ENCODE results near the gene VPS13D. TPM values are rescaled to one million over a fixed set of nuclear protein-coding genes. Genes with fewer than 3 reads are reported as not detected.

The VPS13D gene
- total RNA-seq, 2 experiments from 2014 or later: 32.5 to 39.9 TPM

DNA sequence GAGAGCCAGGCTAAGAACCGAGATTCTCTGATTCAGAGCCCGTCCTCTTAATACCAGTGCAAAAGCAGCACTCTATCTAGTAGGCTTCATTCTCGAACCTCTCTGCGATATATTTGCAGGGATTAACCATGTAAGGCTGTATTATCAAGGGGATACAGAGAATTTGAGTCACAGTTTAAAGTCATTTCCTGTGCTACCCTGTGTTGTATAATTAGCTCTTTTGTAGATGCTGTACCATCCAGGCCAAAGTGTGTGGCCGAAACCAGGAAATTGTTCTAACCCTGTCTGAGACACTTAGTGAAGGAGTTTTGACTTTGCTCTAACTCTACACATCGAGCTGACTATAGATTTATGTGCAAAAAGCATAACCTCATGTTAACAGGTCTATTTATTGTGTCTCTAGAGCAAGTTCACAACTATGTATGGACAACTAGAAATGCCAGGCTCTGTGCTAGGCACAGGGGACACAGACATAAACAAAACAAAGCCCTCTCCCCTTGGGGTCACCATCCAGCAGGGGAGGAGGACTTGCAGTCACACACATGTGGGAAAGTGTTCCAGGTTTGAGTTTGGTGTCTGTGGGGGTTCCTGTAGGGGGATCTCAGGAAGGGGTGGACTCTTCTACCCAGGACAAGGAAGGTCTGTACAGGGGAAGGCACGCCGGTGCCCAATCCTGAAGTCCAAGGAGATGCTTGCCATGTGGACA, 206.0 kb downstream of the VPS13D start:
- H3K36me3 Mint-ChIP-seq (ENCODE audit: low read depth): peaks cover 49% of the 10 kb centered on the region

GRCh38 chr1:12436345-12436658, 206.5 kb downstream of the VPS13D start:
- peak overlapping the region; percentile 89 for H3K27ac Mint-ChIP-seq
- H3K4me3 Mint-ChIP-seq: peak overlapping the region; percentile 56
- CTCF ChIA-PET: interaction anchor here (0.9 to 9.6 kb wide), 9 partner anchors 14 to 312 kb away, joined by 3 to 108 read pairs (median 3); no protein-coding TSS in a partner anchor
- ATAC-seq: peak; percentile 3
- H3K27me3 Mint-ChIP-seq (ENCODE audit: low read depth): no peaks in the 10 kb centered on the region
- peaks cover 93% of the 10 kb centered on the region for H3K4me1 Mint-ChIP-seq (ENCODE audit: low read depth)
- H3K36me3 Mint-ChIP-seq (ENCODE audit: low read depth): peaks cover 51% of the 10 kb centered on the region
- H3K9me3 Mint-ChIP-seq (ENCODE audit: insufficient read depth): no peaks in the 10 kb centered on the region
- no peak for DNase-seq
- POLR2A ChIA-PET: interaction anchor here (0.5 to 5.3 kb wide), 12 partner anchors 10 to 221 kb away, joined by 3 to 55 read pairs (median 6); partner anchors contain the start of gene DHRS3

More for the DNA sequence above, 206.0 kb downstream of the VPS13D start:
- H3K9me3 Mint-ChIP-seq (ENCODE audit: insufficient read depth): no peaks in the 10 kb centered on the region
- ChIA-PET CTCF (interaction anchor here (0.9 to 9.6 kb wide), 12 partner anchors 15 to 311 kb away, joined by 3 to 108 read pairs (median 4); no protein-coding TSS in a partner anchor), POLR2A (interaction anchor here (0.5 to 5.3 kb wide), 15 partner anchors 10 to 221 kb away, joined by 3 to 55 read pairs (median 5); partner anchors contain the start of gene DHRS3)
- peak overlapping the region; percentile 89 for H3K27ac Mint-ChIP-seq
- peak overlapping the region; percentile 56 for H3K4me3 Mint-ChIP-seq
- H3K4me1 Mint-ChIP-seq (ENCODE audit: low read depth): peaks cover 94% of the 10 kb centered on the region
- DNase-seq: peak; percentile 77
- ATAC-seq: peak; percentile 68
- H3K27me3 Mint-ChIP-seq (ENCODE audit: low read depth): no peaks in the 10 kb centered on the region

DNA sequence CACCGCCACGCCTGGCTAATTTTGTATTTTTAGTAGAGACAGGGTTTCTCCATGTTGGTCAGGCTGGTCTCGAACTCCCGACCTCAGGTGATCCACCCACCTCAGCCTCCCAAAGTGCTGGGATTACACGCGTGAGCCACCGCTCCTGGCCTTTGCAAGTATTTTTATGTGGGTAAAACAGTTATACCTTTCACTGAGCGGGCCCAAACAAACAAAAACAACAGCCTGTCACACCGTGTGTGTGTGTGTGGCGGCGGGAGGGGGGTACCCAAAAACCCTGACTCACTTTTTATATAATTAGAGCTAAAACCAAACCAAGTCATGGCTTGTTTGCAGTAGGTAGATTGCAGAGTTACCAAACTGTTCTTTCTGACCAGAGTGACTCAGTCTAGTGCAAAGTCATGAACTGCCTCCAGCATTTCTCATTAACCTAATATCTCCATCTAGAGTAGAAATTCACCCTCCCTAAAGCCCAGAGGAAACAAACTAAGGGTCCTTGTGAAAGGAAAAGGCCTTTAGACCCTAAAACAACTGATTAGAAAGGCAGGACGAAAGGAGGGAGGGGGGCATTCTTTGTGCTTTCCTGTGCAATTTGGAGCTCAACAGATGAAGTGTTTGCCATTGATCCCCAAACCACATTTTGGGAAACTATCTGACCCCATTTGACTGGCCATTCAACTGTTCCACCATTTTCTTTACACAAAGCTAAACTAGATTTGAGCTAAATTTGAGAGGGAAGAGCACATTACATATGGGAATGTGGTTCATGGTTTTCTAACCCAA, 207.2 kb downstream of the VPS13D start:
- Mint-ChIP-seq H3K4me1 (ENCODE audit: low read depth) (peaks cover 93% of the 10 kb centered on the region), H3K27ac (peak overlapping the region; percentile 89), H3K9me3 (ENCODE audit: insufficient read depth) (no peaks in the 10 kb centered on the region), H3K27me3 (ENCODE audit: low read depth) (no peaks in the 10 kb centered on the region), H3K36me3 (ENCODE audit: low read depth) (peaks cover 52% of the 10 kb centered on the region), H3K4me3 (no peak overlapping the region)
- ATAC-seq (no peak), DNase-seq (no peak)
- CTCF ChIA-PET: interaction anchor here (0.8 to 9.6 kb wide), 8 partner anchors 13 to 183 kb away, joined by 3 to 108 read pairs (median 8); partner anchors contain the start of gene DHRS3
- POLR2A ChIA-PET: interaction anchor here (0.6 to 5.3 kb wide), 10 partner anchors 12 to 529 kb away, joined by 3 to 55 read pairs (median 12); partner anchors contain the start of gene DHRS3

DNA sequence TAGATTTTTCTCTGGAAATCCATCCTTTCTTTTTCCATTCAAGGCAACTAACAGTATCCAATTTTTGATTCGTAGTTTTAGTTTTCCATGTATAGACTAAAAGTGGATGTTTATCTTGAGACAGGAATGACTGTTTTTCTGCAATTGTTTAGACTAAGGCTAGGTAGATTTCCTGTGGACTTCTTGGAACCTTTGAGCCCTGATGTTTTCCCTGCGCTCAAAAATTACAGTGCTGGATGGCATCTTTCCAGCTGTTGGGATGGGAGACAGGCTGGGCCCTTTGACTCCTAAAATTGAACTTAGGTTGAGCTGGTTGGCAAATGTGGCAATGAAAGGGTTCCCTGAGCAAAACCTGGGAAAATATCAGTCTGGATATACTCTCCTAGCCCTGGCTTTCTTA, 207.8 kb downstream of the VPS13D start:
- ChIA-PET POLR2A (interaction anchor here (0.6 to 5.3 kb wide), 7 partner anchors 11 to 530 kb away, joined by 3 to 55 read pairs (median 11); partner anchors contain the start of gene DHRS3), CTCF (interaction anchor here (0.8 to 9.6 kb wide), 7 partner anchors 13 to 182 kb away, joined by 3 to 108 read pairs (median 8); partner anchors contain the start of gene DHRS3)
- DNase-seq: no peak
- Mint-ChIP-seq H3K27me3 (ENCODE audit: low read depth) (no peaks in the 10 kb centered on the region), H3K36me3 (ENCODE audit: low read depth) (peaks cover 51% of the 10 kb centered on the region), H3K4me3 (peak overlapping the region; percentile 4), H3K27ac (peak overlapping the region; percentile 89), H3K9me3 (ENCODE audit: insufficient read depth) (no peaks in the 10 kb centered on the region), H3K4me1 (ENCODE audit: low read depth) (peaks cover 94% of the 10 kb centered on the region)
- ATAC-seq: no peak

- H3K4me1 Mint-ChIP-seq (ENCODE audit: low read depth): peaks cover 93% of the 10 kb centered on the region
- DNase-seq (peak; percentile 82), ATAC-seq (peak; percentile 62)
- H3K9me3 Mint-ChIP-seq (ENCODE audit: insufficient read depth): peaks cover 3% of the 10 kb centered on the region
- H3K27ac Mint-ChIP-seq: peak overlapping the region; percentile 89
- peaks cover 51% of the 10 kb centered on the region for H3K36me3 Mint-ChIP-seq (ENCODE audit: low read depth)
- ChIA-PET POLR2A (interaction anchor here (0.5 to 5.3 kb wide), 13 partner anchors 10 to 530 kb away, joined by 3 to 55 read pairs (median 5); partner anchors contain the start of gene DHRS3), CTCF (interaction anchor here (0.8 to 9.6 kb wide), 11 partner anchors 12 to 314 kb away, joined by 3 to 108 read pairs (median 5); partner anchors contain the start of gene DHRS3)
- no peaks in the 10 kb centered on the region for H3K27me3 Mint-ChIP-seq (ENCODE audit: low read depth)
- peak overlapping the region; percentile 37 for H3K4me3 Mint-ChIP-seq
Observed at GRCh38 chr1:12438349-12438924, 208.6 kb downstream of the VPS13D start.

- POLR2A ChIA-PET: interaction anchor here (0.5 to 5.3 kb wide), 14 partner anchors 10 to 531 kb away, joined by 3 to 55 read pairs (median 5); partner anchors contain the start of gene DHRS3
- ATAC-seq (no peak), DNase-seq (no peak)
- peak overlapping the region; percentile 37 for H3K4me3 Mint-ChIP-seq
- H3K9me3 Mint-ChIP-seq (ENCODE audit: insufficient read depth): peaks cover 6% of the 10 kb centered on the region
- no peaks in the 10 kb centered on the region for H3K27me3 Mint-ChIP-seq (ENCODE audit: low read depth)
- CTCF ChIA-PET: interaction anchor here (1.0 to 9.6 kb wide), 10 partner anchors 11 to 314 kb away, joined by 3 to 108 read pairs (median 5); no protein-coding TSS in a partner anchor
- H3K27ac Mint-ChIP-seq: peak overlapping the region; percentile 89
- peaks cover 89% of the 10 kb centered on the region for H3K4me1 Mint-ChIP-seq (ENCODE audit: low read depth)
- peaks cover 52% of the 10 kb centered on the region for H3K36me3 Mint-ChIP-seq (ENCODE audit: low read depth)
Observed at GRCh38 chr1:12439073-12439472, 209.2 kb downstream of the VPS13D start.

DNA sequence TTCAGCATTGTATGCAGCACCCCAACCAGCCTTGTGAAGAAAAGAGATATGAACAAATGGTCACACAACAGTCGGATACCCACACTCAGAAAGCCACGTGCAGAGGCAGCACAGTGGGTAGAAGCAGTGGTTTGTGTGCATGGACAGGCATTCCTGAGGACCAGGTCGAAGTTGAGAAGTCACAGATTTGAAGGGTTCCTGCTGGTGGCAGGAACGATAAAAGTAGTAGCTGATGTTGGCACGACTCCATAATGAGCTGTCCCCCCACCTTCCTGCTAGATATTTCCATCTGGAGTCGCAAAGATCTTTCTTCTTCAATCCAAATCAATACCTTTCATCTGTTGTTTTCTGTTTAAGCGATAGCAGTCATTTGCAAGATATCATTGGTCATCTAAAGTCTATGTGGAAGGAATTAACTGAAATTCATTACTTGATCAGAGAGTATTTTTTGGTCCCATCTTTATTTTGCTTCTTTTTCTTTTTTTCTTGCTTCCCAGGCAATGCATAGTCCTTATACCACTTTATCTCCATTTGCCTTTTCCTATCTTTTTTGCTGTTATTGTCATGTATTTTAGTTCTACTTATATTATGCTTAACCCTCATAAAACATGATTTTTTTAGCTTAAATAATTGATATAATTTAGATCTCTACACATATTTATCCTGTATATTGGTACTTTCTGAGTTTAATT, 211.7 kb downstream of the VPS13D start:
- CTCF ChIA-PET: interaction anchor here (0.7 to 9.6 kb wide), 5 partner anchors 9 to 37 kb away, joined by 3 to 108 read pairs (median 3); no protein-coding TSS in a partner anchor
- H3K27ac Mint-ChIP-seq: peak overlapping the region; percentile 9

GRCh38 chr1:12442217-12442616, 212.4 kb downstream of the VPS13D start:
- CTCF ChIA-PET: interaction anchor here (0.7 to 9.6 kb wide), 5 partner anchors 8 to 36 kb away, joined by 3 to 108 read pairs (median 3); no protein-coding TSS in a partner anchor
- no peak for ATAC-seq
- no peaks in the 10 kb centered on the region for H3K27me3 Mint-ChIP-seq (ENCODE audit: low read depth)

More for the DNA sequence above, 211.7 kb downstream of the VPS13D start:
- Mint-ChIP-seq H3K27me3 (ENCODE audit: low read depth) (no peaks in the 10 kb centered on the region), H3K4me3 (no peak overlapping the region), H3K9me3 (ENCODE audit: insufficient read depth) (peaks cover 10% of the 10 kb centered on the region), H3K36me3 (ENCODE audit: low read depth) (peaks cover 69% of the 10 kb centered on the region), H3K4me1 (ENCODE audit: low read depth) (peaks cover 83% of the 10 kb centered on the region)
- POLR2A ChIA-PET: interaction anchor here (0.6 to 1.0 kb wide), 4 partner anchors 9 to 311 kb away, joined by 3 to 6 read pairs (median 3); no protein-coding TSS in a partner anchor
- ATAC-seq (no peak), DNase-seq (no peak)

GRCh38 chr1:12443151-12443550, 213.3 kb downstream of the VPS13D start:
- CTCF ChIA-PET: no interaction called here
- POLR2A ChIA-PET: no interaction called here
- ATAC-seq: no peak
- H3K4me3 Mint-ChIP-seq: no peak overlapping the region
- H3K9me3 Mint-ChIP-seq (ENCODE audit: insufficient read depth): peaks cover 10% of the 10 kb centered on the region
- H3K27ac Mint-ChIP-seq: peak overlapping the region; percentile 19
- DNase-seq: no peak
- H3K36me3 Mint-ChIP-seq (ENCODE audit: low read depth): peaks cover 69% of the 10 kb centered on the region
- H3K27me3 Mint-ChIP-seq (ENCODE audit: low read depth): no peaks in the 10 kb centered on the region
- peaks cover 82% of the 10 kb centered on the region for H3K4me1 Mint-ChIP-seq (ENCODE audit: low read depth)

More at GRCh38 chr1:12442217-12442616, 212.4 kb downstream of the VPS13D start:
- H3K27ac Mint-ChIP-seq: no peak overlapping the region
- H3K9me3 Mint-ChIP-seq (ENCODE audit: insufficient read depth): peaks cover 10% of the 10 kb centered on the region
- H3K4me3 Mint-ChIP-seq: no peak overlapping the region
- peaks cover 71% of the 10 kb centered on the region for H3K36me3 Mint-ChIP-seq (ENCODE audit: low read depth)
- DNase-seq: no peak
- POLR2A ChIA-PET: interaction anchor here (0.6 to 1.0 kb wide), 4 partner anchors 8 to 312 kb away, joined by 3 to 6 read pairs (median 3); no protein-coding TSS in a partner anchor
- peaks cover 83% of the 10 kb centered on the region for H3K4me1 Mint-ChIP-seq (ENCODE audit: low read depth)

- ChIA-PET POLR2A (interaction anchor here (0.6 to 1.6 kb wide), 2 partner anchors 10 to 294 kb away, joined by 3 read pairs; no protein-coding TSS in a partner anchor), CTCF (no interaction called here)
- Mint-ChIP-seq H3K27me3 (ENCODE audit: low read depth) (no peaks in the 10 kb centered on the region), H3K27ac (no peak overlapping the region), H3K36me3 (ENCODE audit: low read depth) (peaks cover 63% of the 10 kb centered on the region), H3K4me1 (ENCODE audit: low read depth) (peaks cover 82% of the 10 kb centered on the region), H3K4me3 (no peak overlapping the region), H3K9me3 (ENCODE audit: insufficient read depth) (peaks cover 10% of the 10 kb centered on the region)
- no peak for ATAC-seq
- no peak for DNase-seq
Observed at GRCh38 chr1:12444329-12444841, 214.6 kb downstream of the VPS13D start.
